IPS-18c (cell line): Measurements from ENCODE around the gene MYBPC1.

Source experiments
- H3K4me3 ChIP-seq: 2 replicates; pipeline ENCODE4 v1.7.0; 2013; ENCODE audit warnings: low read depth, mild to moderate bottlenecking, low read length, moderate library complexity; ENCODE audit not compliant: insufficient read depth
- H3K9me3 ChIP-seq: one replicate; pipeline ENCODE4 v1.6.1; 2013; ENCODE audit warnings: mild to moderate bottlenecking, low read length, moderate library complexity; ENCODE audit not compliant: control insufficient read depth, insufficient read depth

MYBPC1 gene

GRCh38 chr12:101592448-101592847, 2.3 kb upstream of the MYBPC1 start:
- Histone ChIP-seq H3K4me3 (no peak overlapping the region), H3K9me3 (no peaks in the 10 kb centered on the region)

GRCh38 chr12:101592921-101593320, 1.9 kb upstream of the MYBPC1 start:
- H3K4me3 ChIP-seq = no peak overlapping the region
- no peaks in the 10 kb centered on the region for H3K9me3 ChIP-seq

GRCh38 chr12:101596172-101596571, 1.4 kb downstream of the MYBPC1 start:
- no peak overlapping the region for H3K4me3 ChIP-seq
- H3K9me3 ChIP-seq = no peaks in the 10 kb centered on the region

- Histone ChIP-seq H3K9me3 (no peaks in the 10 kb centered on the region), H3K4me3 (no peak overlapping the region)
Observed at GRCh38 chr12:101597164-101597563, 2.4 kb downstream of the MYBPC1 start.

DNA sequence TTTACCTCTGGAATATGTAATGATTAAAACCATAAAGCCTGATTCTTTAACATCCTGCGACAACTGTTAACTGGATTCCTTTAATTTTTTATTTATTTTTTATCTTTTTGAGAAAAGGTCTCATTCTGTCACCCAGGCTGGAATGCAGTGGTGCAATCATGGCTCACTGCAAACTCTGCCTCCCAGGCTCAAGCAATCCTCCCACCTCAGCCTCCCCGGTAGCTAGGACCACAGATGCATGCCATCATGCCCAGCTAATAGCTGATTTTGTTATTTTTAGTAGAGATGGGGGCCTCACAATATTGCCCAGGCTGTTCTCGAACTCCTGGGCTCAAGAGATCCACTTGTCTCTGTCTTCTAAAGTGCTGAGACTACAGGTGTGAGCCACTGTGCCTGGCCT, 3.7 kb downstream of the MYBPC1 start:
- H3K4me3 ChIP-seq = no peak overlapping the region

DNA sequence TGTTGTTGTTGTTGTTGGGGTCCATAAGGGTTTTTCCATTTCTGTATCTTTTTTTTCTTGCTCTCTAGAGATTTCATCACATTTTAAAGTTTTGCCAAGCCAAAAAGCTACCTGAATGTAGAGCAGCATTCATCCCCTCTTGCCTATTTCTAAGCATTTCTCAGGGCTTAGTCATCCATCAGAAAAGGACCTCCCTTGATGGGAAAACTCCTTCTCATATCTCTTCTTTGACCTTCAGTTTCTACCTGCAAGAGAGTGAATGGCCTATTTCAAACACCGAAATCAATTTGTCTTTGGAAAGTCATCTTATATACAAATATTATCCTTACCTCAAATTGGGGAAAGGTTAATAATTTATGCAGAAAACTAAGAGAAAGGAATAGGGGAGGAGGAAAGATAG, 4.5 kb downstream of the MYBPC1 start:
- Histone ChIP-seq H3K4me3 (no peak overlapping the region), H3K9me3 (no peaks in the 10 kb centered on the region)

More for the DNA sequence above, 3.7 kb downstream of the MYBPC1 start:
- no peaks in the 10 kb centered on the region for H3K9me3 ChIP-seq

- H3K4me3 ChIP-seq = no peak overlapping the region
- no peaks in the 10 kb centered on the region for H3K9me3 ChIP-seq
Observed at GRCh38 chr12:101599771-101600484, 5.2 kb downstream of the MYBPC1 start.

- H3K4me3 ChIP-seq = no peak overlapping the region
Observed at GRCh38 chr12:101604132-101604531, 9.4 kb downstream of the MYBPC1 start.

DNA sequence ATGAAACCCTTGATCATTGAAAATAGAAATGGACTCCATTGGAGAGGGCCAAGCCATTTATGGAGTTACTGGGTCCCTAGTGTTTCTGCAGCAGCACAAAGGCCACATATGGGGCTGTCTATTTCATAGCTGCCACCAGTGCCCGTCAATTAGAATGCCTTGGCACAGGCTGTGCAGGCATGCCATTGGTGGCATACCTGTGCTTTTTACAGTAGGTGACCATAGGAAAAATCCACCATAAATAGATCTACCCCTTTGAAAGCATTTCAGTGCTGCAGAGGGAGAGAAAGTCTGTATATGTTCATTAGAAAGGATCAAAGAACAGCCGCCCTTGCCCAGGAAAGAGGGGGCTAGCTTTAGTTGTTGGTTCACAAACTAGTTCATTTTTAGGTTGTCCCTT, 13.1 kb downstream of the MYBPC1 start:
- Histone ChIP-seq H3K4me3 (no peak overlapping the region), H3K9me3 (peaks cover 2% of the 10 kb centered on the region)

More at GRCh38 chr12:101604132-101604531, 9.4 kb downstream of the MYBPC1 start:
- peaks cover 2% of the 10 kb centered on the region for H3K9me3 ChIP-seq

DNA sequence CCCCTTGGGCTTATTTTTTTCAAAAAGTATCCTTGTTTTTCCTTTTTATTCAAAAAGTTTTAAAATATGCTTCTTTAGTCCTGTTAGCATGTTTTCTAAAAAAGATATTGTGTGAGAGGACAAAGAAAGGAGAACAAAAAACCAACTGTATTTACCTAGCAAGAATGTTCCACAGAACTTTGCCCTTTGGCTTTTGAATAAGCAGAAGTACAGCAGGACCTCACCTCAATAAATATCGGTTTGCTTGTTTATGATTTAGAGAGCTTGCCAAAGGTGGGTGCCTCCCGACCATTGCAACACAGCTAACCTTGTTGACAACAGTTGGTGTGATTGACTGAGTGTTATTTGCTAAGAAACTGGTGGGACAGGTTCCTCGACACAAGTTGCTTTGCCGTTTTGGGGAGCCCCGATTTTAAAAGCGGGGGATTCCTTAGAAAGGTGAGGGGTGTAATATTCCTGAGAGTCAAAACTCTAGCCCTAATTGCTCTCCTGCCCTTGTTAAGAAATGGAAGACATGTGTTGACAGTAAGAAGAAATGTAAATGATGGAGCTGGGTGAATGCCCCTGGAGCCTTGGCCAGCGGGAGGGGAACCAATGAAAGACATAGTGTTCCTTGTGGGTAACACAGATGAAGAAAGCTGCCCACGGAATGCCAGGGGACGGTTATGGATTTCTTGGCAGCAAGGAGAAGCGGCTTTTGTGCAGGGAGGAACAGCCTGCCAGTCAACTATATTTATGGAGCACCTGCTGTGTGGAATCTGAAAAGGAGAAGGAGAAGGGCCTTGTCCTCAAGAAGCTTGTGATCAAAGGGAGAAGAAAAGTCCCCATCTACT, 13.7 kb downstream of the MYBPC1 start:
- Histone ChIP-seq H3K9me3 (peaks cover 2% of the 10 kb centered on the region), H3K4me3 (no peak overlapping the region)

- Histone ChIP-seq H3K9me3 (peaks cover 2% of the 10 kb centered on the region), H3K4me3 (no peak overlapping the region)
Observed at GRCh38 chr12:101609198-101609597, 14.4 kb downstream of the MYBPC1 start.

DNA sequence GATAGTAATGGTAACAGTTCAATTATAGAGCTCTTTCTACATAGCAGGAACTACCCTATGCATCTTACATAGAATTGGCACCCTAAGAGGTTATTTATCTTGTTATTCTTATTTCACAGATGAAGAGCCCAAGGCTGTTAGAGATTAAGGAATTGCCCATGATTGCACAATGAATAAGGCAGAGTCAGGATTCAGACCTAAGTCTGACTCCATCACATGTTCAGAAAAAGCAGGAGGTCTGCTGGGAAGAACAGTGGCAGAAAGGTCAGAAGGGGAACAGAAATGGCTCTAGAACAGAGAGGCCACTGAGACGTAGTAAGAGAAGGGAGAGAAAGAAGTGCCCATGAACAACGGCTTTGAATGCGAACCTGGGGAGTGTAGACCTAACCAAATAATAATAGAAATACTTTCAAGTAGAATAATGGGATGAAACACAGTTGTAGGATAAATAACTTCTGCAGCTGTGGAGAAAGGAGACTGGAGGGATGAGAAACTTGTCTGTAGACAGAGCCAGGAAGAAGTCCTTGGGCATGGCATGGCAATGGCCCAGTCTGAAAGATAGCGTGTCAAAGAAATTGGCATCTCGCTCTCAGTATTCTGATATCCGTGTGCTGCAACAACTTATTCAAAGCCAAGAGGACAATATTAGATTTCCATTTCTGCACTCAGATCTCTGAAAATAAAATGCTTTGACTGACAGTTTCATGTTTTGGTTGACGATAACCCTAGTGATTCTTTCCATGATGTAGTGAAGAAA, 17.6 kb downstream of the MYBPC1 start:
- peaks cover 2% of the 10 kb centered on the region for H3K9me3 ChIP-seq
- H3K4me3 ChIP-seq = no peak overlapping the region

GRCh38 chr12:101616027-101616494, 21.3 kb downstream of the MYBPC1 start:
- H3K4me3 ChIP-seq = no peak overlapping the region
- H3K9me3 ChIP-seq = no peaks in the 10 kb centered on the region

GRCh38 chr12:101619026-101619786, 24.4 kb downstream of the MYBPC1 start:
- H3K9me3 ChIP-seq = no peaks in the 10 kb centered on the region
- H3K4me3 ChIP-seq = no peak overlapping the region

GRCh38 chr12:101619858-101620761, 25.3 kb downstream of the MYBPC1 start:
- Histone ChIP-seq H3K4me3 (no peak overlapping the region), H3K9me3 (no peaks in the 10 kb centered on the region)

DNA sequence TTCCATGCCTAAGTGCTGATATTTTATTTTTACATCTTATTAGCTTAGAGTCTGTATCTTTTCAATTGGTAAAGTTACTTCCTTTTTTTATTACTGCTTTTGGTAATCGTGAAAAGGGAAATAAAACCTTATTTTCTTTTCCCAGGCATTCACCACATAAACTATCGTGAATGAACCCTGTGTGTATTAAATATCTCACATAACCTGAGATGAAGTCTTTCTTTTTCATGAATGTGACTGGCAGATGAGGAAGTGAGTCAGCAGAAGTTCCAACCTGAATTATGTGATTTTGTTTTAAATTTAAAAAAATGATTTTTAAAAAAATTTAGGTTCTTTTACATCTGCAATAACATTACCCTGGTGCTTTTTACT, 26.0 kb downstream of the MYBPC1 start:
- Histone ChIP-seq H3K4me3 (no peak overlapping the region), H3K9me3 (no peaks in the 10 kb centered on the region)
